Lower lobe of right lung (tissue), 2 donors: ENCODE data around the gene ANXA4. TPM values are rescaled to one million over a fixed set of nuclear protein-coding genes. Genes with fewer than 3 reads are reported as not detected.

Source experiments
- ATAC-seq, 2 donors: fragments of 200-7000 bp; cut with Tn5 transposase; one replicate each; pipeline ENCODE4 v1.9.1; 2020 to 2022; ENCODE audit warnings: mild to moderate bottlenecking in 2 of 2, moderate library complexity in 2 of 2
- DNase-seq: peaks from one replicate; pipeline ENCODE4 v3.0.0-alpha.2; 2020
- H3K27ac ChIP-seq: fragments of 200-600 bp; one replicate; pipeline ENCODE4 v1.8.0; 2022
- H3K27me3 ChIP-seq: fragments of 200-600 bp; one replicate; pipeline ENCODE4 v1.8.0; 2022; ENCODE audit warnings: low read depth
- H3K36me3 ChIP-seq: fragments of 200-600 bp; one replicate; pipeline ENCODE4 v1.8.0; 2022; ENCODE audit warnings: mild to moderate bottlenecking
- H3K4me1 ChIP-seq: fragments of 200-600 bp; one replicate; pipeline ENCODE4 v1.8.0; 2022
- H3K4me3 ChIP-seq: fragments of 200-600 bp; one replicate; pipeline ENCODE4 v1.8.0; 2022; ENCODE audit warnings: mild to moderate bottlenecking
- H3K9me3 ChIP-seq: fragments of 200-600 bp; one replicate; pipeline ENCODE4 v1.8.0; 2022
- CTCF ChIP-seq: fragments of 200-600 bp; IDR thresholded peaks from one replicate; pipeline ENCODE4 v1.8.0; 2022; ENCODE audit warnings: antibody characterized with exemption, mild to moderate bottlenecking
- intact Hi-C: fragments of 100-400 bp; cut with DNase I; formaldehyde crosslinking; loops from one replicate; pipeline ENCODE4 v1.11.0; 2022
- total RNA-seq: library from RNA; stranded (reverse); fragmentation: NEBNext Ultra II Directional; extraction: Animal tissue kit (Norgen Biotek cat#: 25700); gene quantifications from one replicate; pipeline ENCODE4 v1.2.1, GENCODE V29; 2021
- donor health status: DM: no; HTN: yes; CAD: no; lungs with severe emphysema.

The ANXA4 gene
- total RNA-seq, 1 donor from 2014 or later = 173 TPM

GRCh38 chr2:69779258-69780001, 37.5 kb downstream of the ANXA4 start:
- Histone ChIP-seq H3K4me1 (peaks cover 54% of the 10 kb centered on the region), H3K9me3 (no peaks in the 10 kb centered on the region), H3K27me3 (no peaks in the 10 kb centered on the region), H3K4me3 (no peak overlapping the region), H3K36me3 (peaks cover 7% of the 10 kb centered on the region), H3K27ac (peak overlapping the region; percentile 22)
- TF ChIP-seq CTCF = no peak
- intact Hi-C loops = no loop called here
- peak in 1 of 2 donors; percentile 15 for ATAC-seq
- DNase-seq = no peak

GRCh38 chr2:69780921-69781320, 39.0 kb downstream of the ANXA4 start:
- intact Hi-C loops = no loop called here
- TF ChIP-seq CTCF = no peak
- DNase-seq (no peak), ATAC-seq (peak in 1 of 2 donors; percentile 39)
- H3K9me3 ChIP-seq = no peaks in the 10 kb centered on the region
- H3K36me3 ChIP-seq = peaks cover 22% of the 10 kb centered on the region
- no peak overlapping the region for H3K4me3 ChIP-seq
- H3K4me1 ChIP-seq = peaks cover 40% of the 10 kb centered on the region
- H3K27me3 ChIP-seq = no peaks in the 10 kb centered on the region
- peak overlapping the region; percentile 22 for H3K27ac ChIP-seq

GRCh38 chr2:69781321-69782248, 39.7 kb downstream of the ANXA4 start:
- Histone ChIP-seq H3K4me1 (peaks cover 40% of the 10 kb centered on the region), H3K27me3 (no peaks in the 10 kb centered on the region), H3K9me3 (no peaks in the 10 kb centered on the region), H3K27ac (peak overlapping the region; percentile 37), H3K36me3 (peaks cover 27% of the 10 kb centered on the region), H3K4me3 (no peak overlapping the region)
- no peak for TF ChIP-seq CTCF
- ATAC-seq (peak; percentile 88 to 95), DNase-seq (no peak)
- intact Hi-C loops = no loop called here

- H3K4me3 ChIP-seq = no peak overlapping the region
- H3K4me1 ChIP-seq = peaks cover 39% of the 10 kb centered on the region
- H3K27me3 ChIP-seq = no peaks in the 10 kb centered on the region
- intact Hi-C loops = no loop called here
- H3K36me3 ChIP-seq = peaks cover 47% of the 10 kb centered on the region
- DNase-seq (no peak), ATAC-seq (no peak)
- TF ChIP-seq CTCF = no peak
- H3K27ac ChIP-seq = no peak overlapping the region
- H3K9me3 ChIP-seq = no peaks in the 10 kb centered on the region
Observed at GRCh38 chr2:69784228-69784627, 42.3 kb downstream of the ANXA4 start.

- no peak for TF ChIP-seq CTCF
- ATAC-seq (no peak), DNase-seq (no peak)
- no peak overlapping the region for H3K27ac ChIP-seq
- peaks cover 52% of the 10 kb centered on the region for H3K36me3 ChIP-seq
- intact Hi-C loops = no loop called here
- H3K27me3 ChIP-seq = no peaks in the 10 kb centered on the region
- peaks cover 39% of the 10 kb centered on the region for H3K4me1 ChIP-seq
- H3K9me3 ChIP-seq = no peaks in the 10 kb centered on the region
- H3K4me3 ChIP-seq = no peak overlapping the region
Observed at GRCh38 chr2:69785358-69785757, 43.4 kb downstream of the ANXA4 start.
